HCT116 (cell line): ENCODE results near the gene TMBIM6. TPM values are rescaled to one million over a fixed set of nuclear protein-coding genes. Genes with fewer than 3 reads are reported as not detected.

Source experiments
- ATAC-seq: fragments of 200-7000 bp; cut with Tn5 transposase; 2 replicates; pipeline ENCODE4 v1.9.1; 2020; ENCODE audit warnings: mild to moderate bottlenecking, moderate library complexity
- BruUV-seq: library from RNA; stranded (reverse); fragments of 400-500 nt; replicated peaks from 2 replicates; lab custom pipeline; 2021; lab: Mats Ljungman, UMichigan
- CTCF ChIA-PET: fragments of 300-600 bp; sonication (Branson Sonifier 250); formaldehyde crosslinking; loops from one replicate; lab custom pipeline; 2021; ENCODE audit warnings: antibody characterized with exemption; lab: Charles Lee
- POLR2A ChIA-PET: fragments of 300-600, 350-600 bp; sonication (Branson Sonifier 250); formaldehyde crosslinking; loops from one replicate; lab custom pipeline; 2021; ENCODE audit warnings: antibody characterized with exemption; lab: Charles Lee
- RAD21 ChIA-PET, 2 experiments: fragments of 300-600 bp; sonication (Branson Sonifier 250); formaldehyde crosslinking; loops; one replicate each; lab custom pipeline; 2023; ENCODE audit warnings: low total read pairs in 2 of 2; ENCODE audit not compliant: uncharacterized antibody in 2 of 2, unreplicated experiment in 2 of 2, low non-redundant PET in 1 of 2; lab: Charles Lee
- DNase-seq: peaks from one replicate; pipeline ENCODE4 v3.0.0-alpha.2; 2010; ENCODE audit warnings: low read depth, low spot score
- H2AFZ ChIP-seq: fragments of 200-600 bp; shearing (Covaris generic), sonication (generic); 2 replicates; pipeline ENCODE4 v1.6.1; 2017; ENCODE audit warnings: low read depth, mixed run types, mixed read lengths, antibody characterized with exemption, low read length; ENCODE audit not compliant: poor library complexity, severe bottlenecking
- H3K27ac ChIP-seq: 2 replicates; pipeline ENCODE4 v1.5.1; 2012; ENCODE audit warnings: low read depth, low read length
- H3K27me3 ChIP-seq: fragments of 200-600 bp; sonication (generic); 2 replicates; pipeline ENCODE4 v1.6.1; 2016; ENCODE audit warnings: mixed run types, low read length, mixed read lengths; ENCODE audit not compliant: insufficient read depth
- H3K36me3 ChIP-seq, 2 experiments: fragments of 200-500 bp in 1 of 2; fragments of 200-600 bp in 1 of 2; sonication (Bioruptor generic) in 1 of 2; sonication (generic) in 1 of 2; 2 replicates each; pipeline versions ENCODE4 v1.5.1 to v1.6.1; 2014 to 2016; ENCODE audit warnings: low read length in 2 of 2, inconsistent platforms in 1 of 2, mixed read lengths in 1 of 2, mixed run types in 1 of 2; ENCODE audit not compliant: insufficient read depth in 2 of 2, control insufficient read depth in 1 of 2
- H3K4me1 ChIP-seq, 2 experiments: fragments of 200-600 bp in 1 of 2; sonication (generic) in 1 of 2; 2 replicates each; pipeline versions ENCODE4 v1.5.1 to v1.6.1; 2012 to 2017; ENCODE audit warnings: low read length in 2 of 2, inconsistent platforms in 1 of 2, mild to moderate bottlenecking in 1 of 2, mixed read lengths in 1 of 2, mixed run types in 1 of 2, moderate library complexity in 1 of 2; ENCODE audit not compliant: insufficient read depth in 2 of 2, control insufficient read depth in 1 of 2
- H3K4me2 ChIP-seq: fragments of 200-600 bp; sonication (generic); 2 replicates; pipeline ENCODE4 v1.6.1; 2017; ENCODE audit warnings: mixed run types, low read length, mixed read lengths
- H3K4me3 ChIP-seq, 2 experiments: fragments of 200-600 bp in 1 of 2; sonication (generic) in 1 of 2; replicated peaks in 1 of 2; 2 replicates each; pipeline ENCODE4 v1.5.1; 2011 to 2016; ENCODE audit warnings: low read length in 2 of 2, control low read depth in 1 of 2, low read depth in 1 of 2, mild to moderate bottlenecking in 1 of 2, mixed read lengths in 1 of 2, mixed run types in 1 of 2
- H3K79me2 ChIP-seq: fragments of 200-600 bp; sonication (generic); 2 replicates; pipeline ENCODE4 v1.6.1; 2017; ENCODE audit warnings: mild to moderate bottlenecking, mixed run types, low read length, moderate library complexity, mixed read lengths; ENCODE audit not compliant: insufficient read depth
- H3K9ac ChIP-seq: fragments of 200-600 bp; sonication (generic); 2 replicates; pipeline ENCODE4 v1.6.1; 2016; ENCODE audit warnings: low read length, mixed read lengths
- H3K9me2 ChIP-seq: fragments of 200-600 bp; sonication (generic), shearing (Covaris generic); 2 replicates; pipeline ENCODE4 v1.6.1; 2017; ENCODE audit warnings: mixed run types, mild to moderate bottlenecking, moderate library complexity; ENCODE audit not compliant: insufficient read depth
- H3K9me3 ChIP-seq, 2 experiments: fragments of 200-500 bp in 1 of 2; fragments of 200-600 bp in 1 of 2; sonication (Bioruptor generic) in 1 of 2; sonication (generic) in 1 of 2; 2 replicates each; pipeline ENCODE4 v1.6.1; 2014 to 2017; ENCODE audit warnings: low read length in 2 of 2, mixed read lengths in 2 of 2, inconsistent platforms in 1 of 2, low read depth in 1 of 2, mild to moderate bottlenecking in 1 of 2, mixed run types in 1 of 2, moderate library complexity in 1 of 2; ENCODE audit not compliant: control insufficient read depth in 1 of 2, insufficient read depth in 1 of 2
- H4K20me1 ChIP-seq: fragments of 200-600 bp; sonication (generic), shearing (Covaris generic); 2 replicates; pipeline ENCODE4 v1.6.1; 2017; ENCODE audit warnings: mixed run types, mild to moderate bottlenecking, moderate library complexity; ENCODE audit not compliant: insufficient read depth
- CBX3 ChIP-seq: IDR thresholded peaks from 2 replicates; pipeline ENCODE4 v1.6.1; 2012; ENCODE audit warnings: low read depth
- CEBPB ChIP-seq: IDR thresholded peaks from 2 replicates; pipeline ENCODE4 v1.6.1; 2012; ENCODE audit warnings: low read depth
- CTCF ChIP-seq, 3 experiments: fragments of 200-600 bp in 1 of 3; sonication (generic) in 1 of 3; IDR thresholded peaks in 2 of 3; conservative IDR thresholded peaks in 1 of 3; 2 replicates each; pipeline ENCODE4 v1.5.1; 2012 to 2017; ENCODE audit warnings: low read depth in 2 of 3, low read length in 2 of 3, antibody characterized with exemption in 1 of 3, borderline replicate concordance in 1 of 3, control low read depth in 1 of 3, mild to moderate bottlenecking in 1 of 3, mixed read lengths in 1 of 3, mixed run types in 1 of 3, moderate library complexity in 1 of 3; ENCODE audit not compliant: insufficient read depth in 1 of 3
- EGR1 ChIP-seq: IDR thresholded peaks from 2 replicates; pipeline ENCODE4 v1.6.1; 2012; ENCODE audit warnings: low read depth
- ELF1 ChIP-seq: IDR thresholded peaks from 2 replicates; pipeline ENCODE4 v1.6.1; 2012; ENCODE audit warnings: low read depth, borderline replicate concordance
- EZH2 ChIP-seq: fragments of 200-600 bp; sonication (generic); IDR thresholded peaks from 2 replicates; pipeline ENCODE4 v1.6.1; 2017; ENCODE audit warnings: antibody characterized with exemption, mixed run types
- EZH2phosphoT487 ChIP-seq: fragments of 200-600 bp; IDR thresholded peaks from 2 replicates; pipeline ENCODE4 v1.6.1; 2018; ENCODE audit warnings: antibody characterized with exemption, borderline replicate concordance
- FOSL1 ChIP-seq: IDR thresholded peaks from 2 replicates; pipeline ENCODE4 v1.6.1; 2012; ENCODE audit warnings: low read depth
- POLR2A ChIP-seq: IDR thresholded peaks from 2 replicates; pipeline ENCODE4 v1.7.0; 2011; ENCODE audit warnings: borderline replicate concordance; ENCODE audit not compliant: insufficient read depth, insufficient read length; ENCODE audit errors: extremely low read depth
- POLR2AphosphoS5 ChIP-seq: IDR thresholded peaks from 2 replicates; pipeline ENCODE4 v1.6.1; 2011; ENCODE audit warnings: mild to moderate bottlenecking, low read depth, low read length, moderate library complexity
- RAD21 ChIP-seq: IDR thresholded peaks from 2 replicates; pipeline ENCODE4 v1.6.1; 2012; ENCODE audit warnings: low read depth, mild to moderate bottlenecking
- SIN3A ChIP-seq: IDR thresholded peaks from 2 replicates; pipeline ENCODE4 v1.6.1; 2012; ENCODE audit warnings: low read depth
- SP1 ChIP-seq: IDR thresholded peaks from 2 replicates; pipeline ENCODE4 v1.6.1; 2012; ENCODE audit warnings: low read depth
- SRF ChIP-seq: IDR thresholded peaks from 2 replicates; pipeline ENCODE4 v1.6.1; 2012; ENCODE audit warnings: low read depth
- TCF7L2 ChIP-seq: IDR thresholded peaks from 2 replicates; pipeline ENCODE4 v1.7.0; 2011; ENCODE audit warnings: borderline replicate concordance, inconsistent platforms; ENCODE audit not compliant: insufficient read depth, insufficient read length; ENCODE audit errors: extremely low read depth
- YY1 ChIP-seq: IDR thresholded peaks from 2 replicates; pipeline ENCODE4 v1.6.1; 2011; ENCODE audit warnings: low read length, low read depth, moderate library complexity, mild to moderate bottlenecking; ENCODE audit not compliant: insufficient replicate concordance; ENCODE audit errors: extremely low read depth
- ZBTB33 ChIP-seq: IDR thresholded peaks from 2 replicates; pipeline ENCODE4 v1.6.1; 2011; ENCODE audit warnings: mild to moderate bottlenecking, low read length, moderate library complexity; ENCODE audit not compliant: insufficient replicate concordance; ENCODE audit errors: extremely low read depth
- ZNF274 ChIP-seq: fragments of 200-500 bp; sonication (Bioruptor generic); IDR thresholded peaks from 2 replicates; pipeline ENCODE4 v1.6.1; 2014; ENCODE audit warnings: mild to moderate bottlenecking, low read depth, low read length, inconsistent platforms
- intact Hi-C: fragments of 100-400 bp; cut with micrococcal nuclease; formaldehyde crosslinking; loops from 2 replicates; pipeline ENCODE4 v1.10.0; 2022
- total RNA-seq: library from RNA; stranded (reverse); gene quantifications from one replicate; pipeline ENCODE4 v1.2.1, GENCODE V29; 2021; ENCODE audit not compliant: unreplicated experiment
- TF ChIP-seq, protein P1 (sequence below): IDR thresholded peaks from 2 replicates; pipeline ENCODE4 v1.6.1; 2012
- TF ChIP-seq, protein P2 (sequence below): IDR thresholded peaks from 2 replicates; pipeline ENCODE4 v1.6.1; 2012

Gene TMBIM6
- total RNA-seq, 1 experiment from 2014 or later: 510 TPM

DNA sequence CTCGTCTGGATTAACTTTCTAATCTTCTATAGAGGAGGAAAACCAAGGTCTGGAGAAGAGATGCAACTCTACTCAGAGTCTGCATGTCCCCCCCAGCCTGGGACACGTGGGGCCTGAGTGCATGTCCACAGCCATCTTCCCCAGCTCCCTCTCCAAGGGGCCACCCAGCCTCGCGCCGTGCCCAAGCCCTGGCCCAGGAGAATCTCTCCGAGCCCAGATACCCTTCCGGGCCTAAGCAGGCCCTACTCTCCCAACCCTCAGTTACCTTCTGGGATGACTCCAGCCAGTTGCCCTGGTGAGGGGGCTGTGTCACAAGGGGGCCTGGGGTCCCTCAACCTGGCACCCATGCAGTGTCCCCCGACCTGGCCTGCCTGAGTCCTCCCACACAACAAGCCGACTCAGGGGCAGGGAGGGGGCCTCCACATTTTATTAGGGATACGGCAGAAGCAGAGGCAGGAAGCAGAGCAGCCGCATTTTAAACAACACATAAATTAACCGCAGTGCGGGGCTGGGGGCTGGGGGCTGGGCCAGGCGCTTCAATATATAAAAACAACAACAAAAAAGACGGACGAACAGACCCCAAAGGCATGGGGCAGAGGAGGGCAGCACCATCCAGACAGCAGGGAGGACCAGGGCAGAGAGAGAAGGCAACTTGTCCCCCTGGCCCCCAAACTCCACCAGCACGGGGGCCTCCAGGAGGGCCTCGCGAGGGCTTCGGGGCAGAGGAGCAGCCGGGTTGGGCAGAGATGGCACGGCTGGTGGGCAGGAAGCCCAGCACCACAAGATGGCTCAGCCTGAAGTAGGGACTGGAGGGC lies 49.6 kb downstream of the TMBIM6 start:
- no peaks in the 10 kb centered on the region for H3K9me3 ChIP-seq
- no peak overlapping the region for H3K4me3 ChIP-seq
- no peak overlapping the region for H3K27ac ChIP-seq
- no TSS peak for BruUV-seq
- no peak overlapping the region for H3K4me2 ChIP-seq
- CTCF ChIA-PET: no interaction called here
- no peaks in the 10 kb centered on the region for H4K20me1 ChIP-seq
- RAD21 ChIA-PET: no interaction called here
- POLR2A ChIA-PET: no interaction called here
- no peaks in the 10 kb centered on the region for H3K36me3 ChIP-seq
- ATAC-seq (no peak), DNase-seq (no peak)
- no peaks in the 10 kb centered on the region for H3K79me2 ChIP-seq
- H3K27me3 ChIP-seq: no peaks in the 10 kb centered on the region
- no peak overlapping the region for H3K9ac ChIP-seq
- no peaks in the 10 kb centered on the region for H3K4me1 ChIP-seq
- no peaks in the 10 kb centered on the region for H3K9me2 ChIP-seq
- H2AFZ ChIP-seq: no peak overlapping the region
- TF ChIP-seq RAD21 (no peak), CTCF (IDR thresholded peaks at IDR 0.05 in 2 of 3, conservative IDR thresholded peaks at IDR 0.05 in 1 of 3; ENCODE audit: borderline replicate concordance in 1 of 3, insufficient read depth in 1 of 3, low read depth in 2 of 3, low read length in 2 of 3) (no peak), CEBPB (no peak), ZNF274 (no peak), POLR2AphosphoS5 (no peak), SIN3A (no peak), ELF1 (no peak), SRF (no peak), FOSL1 (no peak), EGR1 (no peak), ZBTB33 (no peak), EZH2 (no peak), TCF7L2 (no peak), EZH2phosphoT487 (no peak), SP1 (no peak), POLR2A (no peak), CBX3 (no peak), YY1 (no peak)
- TF ChIP-seq, protein P1, sequence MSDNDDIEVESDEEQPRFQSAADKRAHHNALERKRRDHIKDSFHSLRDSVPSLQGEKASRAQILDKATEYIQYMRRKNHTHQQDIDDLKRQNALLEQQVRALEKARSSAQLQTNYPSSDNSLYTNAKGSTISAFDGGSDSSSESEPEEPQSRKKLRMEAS: no peak
- TF ChIP-seq, protein P2, sequence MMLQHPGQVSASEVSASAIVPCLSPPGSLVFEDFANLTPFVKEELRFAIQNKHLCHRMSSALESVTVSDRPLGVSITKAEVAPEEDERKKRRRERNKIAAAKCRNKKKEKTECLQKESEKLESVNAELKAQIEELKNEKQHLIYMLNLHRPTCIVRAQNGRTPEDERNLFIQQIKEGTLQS: no peak
- intact Hi-C loops: no loop called here
